Urinary bladder (tissue), 4 donors: ENCODE data around the gene APP. TPM values are rescaled to one million over a fixed set of nuclear protein-coding genes. Genes with fewer than 3 reads are reported as not detected.
"Not testable (repeated sequence)": the region's sequence is repeated elsewhere in the genome, so short reads cannot be mapped to it uniquely, and the experiment has no call there.

Experiments
- DNase-seq: peaks from one replicate; pipeline ENCODE4 v3.0.0-alpha.2; 2015; ENCODE audit errors: extremely low spot score
- H3K27ac ChIP-seq: one replicate; pipeline ENCODE4 v1.5.1; 2013; ENCODE audit warnings: low read depth, mild to moderate bottlenecking, moderate library complexity
- H3K36me3 ChIP-seq: one replicate; pipeline ENCODE4 v1.6.1; 2013; ENCODE audit warnings: mild to moderate bottlenecking, moderate library complexity; ENCODE audit not compliant: insufficient read depth
- H3K4me1 ChIP-seq: one replicate; pipeline ENCODE4 v1.6.1; 2013; ENCODE audit warnings: mild to moderate bottlenecking, moderate library complexity; ENCODE audit not compliant: insufficient read depth
- H3K4me3 ChIP-seq: one replicate; pipeline ENCODE4 v1.5.1; 2013; ENCODE audit warnings: low read depth, low read length
- WGBS: extraction: QIAGEN DNeasy Blood & Tissue Kit; methylation state at CpG from one replicate; pipeline ENCODE4 v1.1.7; 2013; 5-methylcytosine and 5-hydroxymethylcytosine counted together
- polyA plus RNA-seq: library from polyadenylated mRNA; stranded (reverse); fragments of 200-250 nt; gene quantifications from one replicate; pipeline ENCODE4 v1.2.3, GENCODE V29; 2013
- total RNA-seq: library from RNA; depleted of rRNA; stranded (reverse); fragments of >200 nt; gene quantifications from one replicate; pipeline ENCODE4 v1.2.3, GENCODE V29; 2014
- donor health status: healthy with polysubstance abuse.
- donor health status: healthy.

APP gene
- total and polyA plus RNA-seq, 2 donors: 269 to 469 TPM

DNA sequence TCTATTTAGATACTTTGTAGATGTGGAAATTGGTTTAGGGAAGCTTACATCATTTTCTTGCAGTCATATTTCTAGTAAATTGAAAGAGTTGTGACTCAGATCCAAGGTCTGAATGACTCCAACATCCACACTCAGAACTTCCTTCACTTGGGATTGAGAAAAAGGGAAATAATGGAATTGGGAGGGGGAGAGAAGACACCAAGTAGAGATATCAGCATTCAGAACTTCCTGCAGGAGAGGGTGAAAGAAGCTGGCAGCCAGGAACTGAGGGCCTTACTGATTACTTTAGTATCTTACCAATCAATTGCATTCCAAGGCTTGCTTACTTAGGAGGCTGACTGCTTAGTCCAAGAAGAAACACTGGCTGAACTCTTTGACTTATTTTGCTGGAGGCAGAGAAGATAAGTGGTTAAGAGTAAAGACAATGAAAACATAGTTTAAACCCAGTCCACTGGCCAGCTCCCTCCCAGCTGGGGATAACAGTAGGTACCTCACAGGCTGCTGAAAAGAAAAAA lies 21.7 kb downstream of the APP start:
- no peak for DNase-seq
- Histone ChIP-seq H3K4me1 (no peaks in the 10 kb centered on the region), H3K4me3 (no peak overlapping the region), H3K27ac (no peak overlapping the region), H3K36me3 (no peaks in the 10 kb centered on the region)

DNA sequence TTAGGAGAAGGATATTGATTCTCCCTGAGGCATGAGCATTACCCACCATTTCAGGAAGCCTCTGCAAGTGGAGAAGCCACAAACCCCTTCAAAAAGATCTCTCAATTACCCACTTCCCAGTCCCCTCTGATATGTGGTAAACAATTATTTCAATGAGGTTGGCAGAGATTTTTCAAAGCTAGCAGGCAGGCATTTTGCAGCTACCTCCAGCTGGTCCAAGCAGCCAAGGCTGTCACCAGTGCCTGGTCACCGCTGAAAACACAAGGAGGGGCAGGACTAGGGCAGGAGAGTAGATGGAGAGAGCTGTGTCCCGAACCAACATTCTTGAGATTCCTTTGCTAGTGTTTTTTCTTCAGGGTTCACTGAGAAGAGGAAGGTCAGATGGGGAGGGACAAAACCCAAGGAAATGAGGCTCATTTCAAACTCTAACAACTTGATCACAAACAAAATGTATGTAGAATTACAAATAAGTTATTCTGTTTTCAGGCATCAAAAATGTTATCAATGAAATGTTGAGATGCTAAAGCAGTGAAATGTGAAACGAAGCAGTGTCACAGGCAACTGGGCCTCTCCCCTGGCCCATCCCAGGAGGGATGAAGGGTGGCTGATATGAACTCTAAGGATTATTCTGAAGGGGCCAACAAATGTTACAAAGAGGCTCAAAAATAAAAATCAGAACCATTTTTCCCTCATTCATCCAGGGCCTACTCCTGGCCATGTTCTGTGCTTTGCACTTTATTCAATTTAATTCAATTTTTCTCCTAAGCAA lies 22.3 kb downstream of the APP start:
- Histone ChIP-seq H3K4me1 (no peaks in the 10 kb centered on the region), H3K27ac (no peak overlapping the region)
- 44% methylated on average over 3 of the region's 3 CpGs for WGBS

DNA sequence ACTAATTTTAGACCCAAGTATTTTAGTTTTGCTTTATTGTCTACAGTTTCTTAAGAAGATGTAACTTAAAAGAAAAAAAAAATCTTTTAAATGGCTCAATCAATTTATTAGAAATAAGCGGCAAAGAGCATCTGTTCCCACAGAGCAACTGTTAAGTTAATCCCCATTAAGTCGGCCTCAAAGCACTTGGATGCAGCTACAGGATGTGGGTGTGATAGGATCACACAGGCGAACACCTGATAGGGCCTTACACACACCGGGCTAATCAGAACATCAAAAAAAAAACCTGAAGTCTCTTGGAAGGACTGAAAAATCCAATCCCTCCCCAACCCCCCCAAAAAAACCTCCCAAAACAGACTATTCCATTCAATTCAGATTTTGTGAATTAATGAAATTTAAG lies 23.0 kb downstream of the APP start:
- Histone ChIP-seq H3K4me3 (no peak overlapping the region), H3K27ac (no peak overlapping the region), H3K4me1 (no peaks in the 10 kb centered on the region), H3K36me3 (no peaks in the 10 kb centered on the region)
- WGBS: 66% methylated on average over 4 of the region's 4 CpGs
- no peak for DNase-seq

More for the DNA sequence above, 22.3 kb downstream of the APP start:
- Histone ChIP-seq H3K4me3 (no peak overlapping the region), H3K36me3 (no peaks in the 10 kb centered on the region)
- DNase-seq: no peak

DNA sequence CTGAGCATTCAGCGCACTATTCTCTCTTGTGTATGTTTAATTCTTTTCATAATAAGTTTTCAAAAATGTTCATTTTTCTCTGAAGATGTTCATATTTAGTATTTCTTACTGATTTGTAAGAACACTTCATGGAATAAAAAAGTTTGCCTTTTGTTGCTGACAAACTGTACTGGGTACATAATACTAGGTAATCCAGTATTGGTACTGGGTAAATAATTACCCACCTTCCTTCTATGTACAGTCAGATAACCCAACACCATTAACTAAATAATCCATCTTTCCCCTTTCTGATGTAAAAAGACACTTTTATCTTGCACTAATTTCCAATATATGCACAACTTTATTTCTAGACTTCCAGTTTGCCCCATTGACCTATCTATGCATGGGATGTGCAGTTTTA lies 23.9 kb downstream of the APP start:
- no peak for DNase-seq
- no peaks in the 10 kb centered on the region for H3K36me3 ChIP-seq
- H3K4me3 ChIP-seq: no peak overlapping the region
- H3K4me1 ChIP-seq: no peaks in the 10 kb centered on the region
- WGBS: 100% methylated on average over 1 of the region's 1 CpG
- H3K27ac ChIP-seq: no peak overlapping the region

DNA sequence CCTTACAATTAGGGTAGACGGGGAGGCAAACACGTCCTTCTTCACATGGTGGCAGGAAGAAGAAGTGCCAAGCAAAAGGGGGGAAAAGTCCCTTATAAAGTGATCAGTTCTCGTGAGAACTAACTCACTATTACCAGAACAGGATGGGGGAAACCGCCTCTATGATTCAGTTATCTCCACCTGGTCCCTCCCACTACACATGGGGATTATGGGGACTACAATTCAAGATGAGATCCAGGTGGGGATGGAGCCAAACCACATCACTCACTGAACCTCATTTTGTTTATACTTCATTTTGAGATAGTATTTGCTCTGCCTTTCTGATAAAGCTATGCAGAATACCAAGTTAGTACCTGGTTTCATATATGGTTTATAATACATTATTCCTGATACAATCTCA lies 26.5 kb downstream of the APP start:
- 86% methylated on average over 4 of the region's 4 CpGs for WGBS
- Histone ChIP-seq H3K36me3 (no peaks in the 10 kb centered on the region), H3K4me1 (no peaks in the 10 kb centered on the region), H3K27ac (no peak overlapping the region), H3K4me3 (no peak overlapping the region)
- no peak for DNase-seq

DNA sequence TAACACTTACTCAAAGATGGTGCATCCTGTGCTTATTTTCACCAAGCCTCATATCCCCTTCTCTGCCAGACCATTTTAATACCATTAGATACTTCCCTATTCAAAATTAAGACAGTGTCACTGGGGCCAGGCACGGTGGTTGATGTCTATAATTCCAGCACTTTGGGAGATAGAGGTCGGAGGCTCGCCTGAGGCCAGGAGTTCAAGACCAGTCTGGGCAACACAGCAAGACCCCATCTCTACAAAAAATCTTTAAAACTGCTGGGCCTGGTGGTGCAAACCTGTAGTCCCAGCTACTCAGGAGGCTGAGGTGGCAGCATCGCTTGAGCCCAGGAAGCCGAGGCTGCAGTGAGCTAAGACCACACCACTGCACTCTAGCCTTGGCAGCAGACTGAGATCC lies 28.2 kb downstream of the APP start:
- Histone ChIP-seq H3K36me3 (no peaks in the 10 kb centered on the region), H3K4me3 (no peak overlapping the region), H3K4me1 (no peaks in the 10 kb centered on the region), H3K27ac (no peak overlapping the region)
- 96% methylated on average over 5 of the region's 5 CpGs for WGBS
- no peak for DNase-seq

DNA sequence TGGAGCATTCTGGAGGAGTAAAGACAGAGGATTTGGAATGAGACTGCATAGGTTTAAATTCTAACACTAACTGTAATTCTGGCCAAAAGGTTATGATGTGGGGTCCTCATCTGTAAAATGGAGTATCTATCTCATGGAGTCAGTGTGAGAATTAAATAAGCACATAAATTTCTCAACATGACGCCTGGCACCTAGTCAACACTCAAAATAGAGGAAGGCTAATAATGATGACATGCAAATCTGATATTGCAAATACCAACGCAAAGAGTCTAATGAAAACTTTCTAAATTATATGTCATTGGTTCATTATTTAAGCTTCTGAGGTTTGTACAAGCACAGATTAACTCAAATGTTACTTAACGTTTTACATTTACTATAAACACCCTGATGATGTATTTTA lies 29.6 kb downstream of the APP start:
- DNase-seq: no peak
- Histone ChIP-seq H3K4me1 (no peaks in the 10 kb centered on the region), H3K36me3 (no peaks in the 10 kb centered on the region), H3K4me3 (no peak overlapping the region), H3K27ac (peak overlapping the region; percentile 19)
- 78% methylated on average over 3 of the region's 3 CpGs for WGBS

DNA sequence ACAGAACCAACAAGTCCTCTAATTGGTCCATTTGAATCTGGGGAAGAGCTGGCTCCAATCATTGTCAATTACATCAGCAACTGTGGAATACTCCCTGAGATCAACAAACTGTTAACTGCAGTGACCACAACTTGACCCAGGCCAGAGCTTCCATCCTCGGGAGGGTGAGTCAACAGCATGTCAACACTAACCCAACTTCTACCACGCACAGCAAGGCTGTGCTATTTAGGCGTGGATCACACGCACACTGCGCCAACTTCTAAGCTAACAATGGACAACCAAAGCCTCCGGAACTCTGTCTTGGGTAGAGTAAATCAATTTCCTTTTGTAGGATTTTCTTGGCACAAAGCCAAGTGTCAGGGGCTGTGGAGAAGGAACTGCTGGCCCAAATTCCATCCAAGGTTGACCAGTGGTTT lies 30.4 kb downstream of the APP start:
- no peak overlapping the region for H3K4me3 ChIP-seq
- no peak overlapping the region for H3K27ac ChIP-seq
- H3K4me1 ChIP-seq: no peaks in the 10 kb centered on the region
- DNase-seq: no peak
- 27% methylated on average over 6 of the region's 6 CpGs for WGBS
- H3K36me3 ChIP-seq: no peaks in the 10 kb centered on the region

DNA sequence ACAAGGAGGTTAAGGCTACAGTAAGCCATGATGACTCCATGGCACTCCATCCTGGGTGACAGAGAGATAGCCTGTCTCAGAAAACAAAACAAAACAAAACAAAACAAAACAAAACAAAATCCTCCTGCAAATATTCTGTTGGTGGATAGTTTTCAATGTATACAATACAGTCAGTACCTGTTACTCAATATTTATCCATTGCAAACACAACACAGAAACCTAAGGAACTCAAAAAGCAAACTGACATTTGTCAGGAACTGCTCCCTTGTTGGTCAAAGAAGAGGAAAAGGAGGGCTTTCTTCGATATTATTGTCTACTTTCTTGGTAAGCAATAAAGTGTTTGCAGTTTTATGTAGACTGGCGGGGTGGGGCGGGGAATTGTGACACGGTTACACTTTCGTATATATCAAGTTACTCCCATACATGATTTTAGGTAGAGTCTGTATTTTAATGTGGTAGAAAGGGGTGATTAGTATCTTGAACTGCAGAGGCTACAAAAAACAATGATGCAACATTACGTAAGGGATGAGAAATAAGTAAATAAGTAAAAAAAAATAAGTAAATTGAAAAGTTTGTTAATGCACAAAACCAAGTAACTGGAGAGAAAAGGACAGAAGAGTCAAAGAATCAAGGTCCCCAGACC lies 31.8 kb downstream of the APP start:
- no peaks in the 10 kb centered on the region for H3K36me3 ChIP-seq
- no peaks in the 10 kb centered on the region for H3K4me1 ChIP-seq
- no peak for DNase-seq
- peak overlapping the region; percentile 50 for H3K27ac ChIP-seq
- WGBS: 92% methylated on average over 6 of the region's 6 CpGs
- no peak overlapping the region for H3K4me3 ChIP-seq

DNA sequence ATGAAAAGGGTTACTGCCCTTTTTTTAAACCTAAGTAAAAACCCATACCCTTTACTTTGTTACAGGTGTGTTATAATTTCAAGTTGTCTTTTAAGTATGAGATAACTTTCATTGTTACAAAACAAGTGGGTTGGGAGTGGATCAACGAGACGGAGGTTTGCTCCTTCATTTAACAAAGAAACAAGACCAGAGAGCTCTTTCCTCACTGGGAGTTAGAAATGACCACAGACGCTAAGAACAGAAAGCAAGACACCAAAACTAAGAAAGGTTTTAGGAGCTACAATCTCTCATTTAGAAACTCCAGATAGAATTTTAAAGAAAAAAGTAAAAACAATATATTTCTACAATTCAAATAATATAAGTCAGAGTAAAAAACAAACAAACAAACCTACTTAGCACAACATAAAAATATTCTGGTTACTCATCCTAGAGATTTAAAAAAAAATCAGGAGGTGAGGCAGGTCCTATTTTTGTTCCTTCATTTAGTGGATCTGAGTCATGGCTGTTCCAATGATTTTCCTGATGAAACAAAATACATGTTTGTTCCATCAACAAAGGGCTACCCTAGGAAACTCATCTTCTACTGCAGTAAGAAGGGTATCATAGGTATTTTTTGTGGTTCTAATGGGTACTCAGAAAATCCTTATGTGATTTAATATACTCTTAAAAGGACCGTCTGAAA lies 33.0 kb downstream of the APP start:
- Histone ChIP-seq H3K36me3 (no peaks in the 10 kb centered on the region), H3K4me1 (no peaks in the 10 kb centered on the region), H3K27ac (no peak overlapping the region), H3K4me3 (no peak overlapping the region)
- DNase-seq: no peak
- WGBS: 92% methylated on average over 4 of the region's 4 CpGs

DNA sequence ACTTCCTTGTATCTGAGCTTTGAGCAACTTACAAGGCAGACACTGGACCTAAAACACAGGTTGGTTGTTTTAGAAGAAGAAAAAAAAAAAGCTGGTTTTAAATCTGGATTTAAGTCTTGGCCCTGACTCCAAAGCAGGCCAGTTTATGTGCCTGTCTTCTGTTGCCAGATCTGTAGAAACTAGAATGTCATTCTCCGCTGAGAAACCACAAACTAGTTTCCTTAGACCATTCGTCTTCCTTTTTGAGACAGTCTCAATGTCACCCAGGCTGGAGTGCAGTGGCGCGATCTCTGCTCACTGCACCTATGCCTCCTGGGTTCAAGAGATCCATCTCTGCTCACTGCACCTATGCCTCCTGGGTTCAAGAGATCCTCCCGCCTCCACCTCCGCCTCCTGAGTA lies 33.9 kb downstream of the APP start:
- WGBS: 63% methylated on average over 6 of the region's 6 CpGs
- Histone ChIP-seq H3K27ac (no peak overlapping the region), H3K4me3 (no peak overlapping the region), H3K4me1 (no peaks in the 10 kb centered on the region), H3K36me3 (no peaks in the 10 kb centered on the region)
- DNase-seq: no peak

DNA sequence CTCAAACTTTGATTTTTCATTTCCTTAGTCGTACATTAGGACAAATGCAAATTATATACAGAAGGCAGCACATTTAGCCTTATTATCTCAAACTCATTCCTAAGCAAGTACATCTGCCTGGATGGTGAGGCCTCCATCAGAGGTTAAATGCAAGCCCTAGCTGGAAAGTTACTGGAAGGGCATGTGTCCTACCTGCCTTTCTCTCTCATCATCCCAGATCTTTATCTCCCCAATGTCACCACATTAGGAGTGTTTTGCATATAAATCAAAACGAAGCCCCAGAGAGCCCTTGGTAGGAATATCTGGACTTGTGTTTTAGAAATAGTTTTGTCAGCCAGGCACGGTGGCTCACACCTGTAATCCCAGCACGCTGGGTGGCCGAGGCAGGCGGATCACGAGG lies 35.0 kb downstream of the APP start:
- Histone ChIP-seq H3K36me3 (no peaks in the 10 kb centered on the region), H3K4me1 (no peaks in the 10 kb centered on the region), H3K4me3 (no peak overlapping the region), H3K27ac (no peak overlapping the region)
- DNase-seq: no peak
- 94% methylated on average over 7 of the region's 7 CpGs for WGBS

DNA sequence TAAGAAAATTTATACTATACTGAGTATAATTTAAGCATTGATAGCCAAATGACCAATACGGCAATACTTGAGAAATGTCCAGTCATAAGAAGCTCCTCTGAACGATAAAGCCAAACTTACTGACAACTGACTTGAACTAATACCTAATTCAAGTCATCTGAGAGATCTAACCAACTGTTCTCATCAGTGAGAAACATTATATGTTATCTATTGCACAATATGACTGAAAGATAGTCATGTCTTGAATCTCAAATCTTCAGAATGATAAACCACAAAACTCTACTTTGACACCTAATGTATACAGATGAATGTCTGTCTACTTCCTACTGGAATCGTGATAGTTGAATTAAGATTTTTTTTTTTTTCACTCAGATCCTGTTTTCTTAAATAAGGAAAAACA lies 39.0 kb downstream of the APP start:
- no peak for DNase-seq

DNA sequence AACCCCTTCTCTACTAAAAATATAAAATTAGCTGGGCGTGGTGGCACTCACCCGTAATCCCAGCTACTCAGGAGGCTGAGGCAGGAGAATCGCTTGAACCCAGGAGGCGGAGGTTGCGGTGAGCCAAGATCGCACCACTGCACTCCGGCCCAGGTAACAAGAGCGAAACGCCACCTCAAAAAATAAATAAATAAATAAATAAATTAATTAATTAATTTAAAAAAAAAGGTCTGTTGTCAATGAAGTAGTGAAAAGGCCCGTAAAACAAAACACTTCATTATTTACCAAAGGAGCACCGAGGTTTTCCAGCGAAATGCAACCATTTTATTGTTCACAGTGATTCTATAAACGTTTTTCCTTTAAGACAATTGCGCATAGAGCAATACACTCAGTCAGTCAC lies 39.5 kb downstream of the APP start:
- not testable (repeated sequence) for H3K4me3 ChIP-seq, H3K36me3 ChIP-seq, H3K27ac ChIP-seq, H3K4me1 ChIP-seq, DNase-seq
- WGBS: 90% methylated on average over 14 of the region's 14 CpGs

More for the DNA sequence above, 39.0 kb downstream of the APP start:
- WGBS: 88% methylated on average over 3 of the region's 3 CpGs
- no peak overlapping the region for H3K27ac ChIP-seq
- H3K4me1 ChIP-seq: no peaks in the 10 kb centered on the region
- no peaks in the 10 kb centered on the region for H3K36me3 ChIP-seq
- H3K4me3 ChIP-seq: no peak overlapping the region
